DOHH2 (cell line): ENCODE data around the gene LSS.

Experiments
- EZH2phosphoT487 ChIP-seq: fragments of 200-600 bp; sonication (generic); IDR thresholded peaks from 2 replicates; pipeline ENCODE4 v1.6.1; 2017; ENCODE audit warnings: borderline replicate concordance, mild to moderate bottlenecking, antibody characterized with exemption, low read length, moderate library complexity, mixed read lengths
- TF ChIP-seq, protein P1 (sequence below): fragments of 200-600 bp; sonication (generic); IDR thresholded peaks from one replicate; pipeline ENCODE4 v1.5.1; 2014; ENCODE audit warnings: antibody characterized with exemption, mild to moderate bottlenecking, low read depth, low read length; ENCODE audit not compliant: poor library complexity, severe bottlenecking

- no peak for TF ChIP-seq EZH2phosphoT487
- TF ChIP-seq, protein P1, sequence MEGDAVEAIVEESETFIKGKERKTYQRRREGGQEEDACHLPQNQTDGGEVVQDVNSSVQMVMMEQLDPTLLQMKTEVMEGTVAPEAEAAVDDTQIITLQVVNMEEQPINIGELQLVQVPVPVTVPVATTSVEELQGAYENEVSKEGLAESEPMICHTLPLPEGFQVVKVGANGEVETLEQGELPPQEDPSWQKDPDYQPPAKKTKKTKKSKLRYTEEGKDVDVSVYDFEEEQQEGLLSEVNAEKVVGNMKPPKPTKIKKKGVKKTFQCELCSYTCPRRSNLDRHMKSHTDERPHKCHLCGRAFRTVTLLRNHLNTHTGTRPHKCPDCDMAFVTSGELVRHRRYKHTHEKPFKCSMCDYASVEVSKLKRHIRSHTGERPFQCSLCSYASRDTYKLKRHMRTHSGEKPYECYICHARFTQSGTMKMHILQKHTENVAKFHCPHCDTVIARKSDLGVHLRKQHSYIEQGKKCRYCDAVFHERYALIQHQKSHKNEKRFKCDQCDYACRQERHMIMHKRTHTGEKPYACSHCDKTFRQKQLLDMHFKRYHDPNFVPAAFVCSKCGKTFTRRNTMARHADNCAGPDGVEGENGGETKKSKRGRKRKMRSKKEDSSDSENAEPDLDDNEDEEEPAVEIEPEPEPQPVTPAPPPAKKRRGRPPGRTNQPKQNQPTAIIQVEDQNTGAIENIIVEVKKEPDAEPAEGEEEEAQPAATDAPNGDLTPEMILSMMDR, result no peak
These were observed 81.7 kb downstream of the LSS start for GRCh38 chr21:46146856-46147255.
